Neural crest cell (in vitro differentiated cells): ENCODE measurements around the gene RILPL1. TPM values are rescaled to one million over a fixed set of nuclear protein-coding genes. Genes with fewer than 3 reads are reported as not detected.
"Not testable (repeated sequence)": the region's sequence is repeated elsewhere in the genome, so short reads cannot be mapped to it uniquely, and the experiment has no call there.

Experiments used
- DNase-seq: peaks from one replicate; pipeline ENCODE4 v3.0.0; 2021; ENCODE audit warnings: low read depth, mixed read lengths, low spot score
- H3K27ac Mint-ChIP-seq: one replicate; pipeline ENCODE4 v1.8.0; 2021; ENCODE audit warnings: mild to moderate bottlenecking, mixed read lengths; ENCODE audit not compliant: unreplicated experiment
- H3K27me3 Mint-ChIP-seq: 2 replicates; pipeline ENCODE4 v1.8.0; 2021; ENCODE audit warnings: low read depth, mild to moderate bottlenecking, mixed read lengths
- H3K36me3 Mint-ChIP-seq: 2 replicates; pipeline ENCODE4 v1.8.0; 2021; ENCODE audit warnings: low read depth, mild to moderate bottlenecking, mixed read lengths
- H3K4me1 Mint-ChIP-seq: 2 replicates; pipeline ENCODE4 v1.8.0; 2021; ENCODE audit warnings: mixed read lengths
- H3K4me3 Mint-ChIP-seq: one replicate; pipeline ENCODE4 v1.8.0; 2021; ENCODE audit warnings: mild to moderate bottlenecking, mixed read lengths
- H3K9me3 Mint-ChIP-seq: 2 replicates; pipeline ENCODE4 v1.8.0; 2021; ENCODE audit warnings: mixed read lengths
- long read RNA-seq: library from polyadenylated mRNA; unstranded; transcript quantifications from one replicate; pipeline ENCODE4 v2.0.0, GENCODE V29; 2020
- total RNA-seq: library from RNA; stranded (reverse); gene quantifications from 2 replicates; pipeline ENCODE4 v1.2.1, GENCODE V29; 2021
- TF ChIP-seq, protein P1 (sequence below): fragments of 200-600 bp; sonication (generic); conservative IDR thresholded peaks from 2 replicates; pipeline ENCODE4 v1.5.0; 2021; ENCODE audit warnings: antibody characterized with exemption, mild to moderate bottlenecking

Gene RILPL1, protein sequence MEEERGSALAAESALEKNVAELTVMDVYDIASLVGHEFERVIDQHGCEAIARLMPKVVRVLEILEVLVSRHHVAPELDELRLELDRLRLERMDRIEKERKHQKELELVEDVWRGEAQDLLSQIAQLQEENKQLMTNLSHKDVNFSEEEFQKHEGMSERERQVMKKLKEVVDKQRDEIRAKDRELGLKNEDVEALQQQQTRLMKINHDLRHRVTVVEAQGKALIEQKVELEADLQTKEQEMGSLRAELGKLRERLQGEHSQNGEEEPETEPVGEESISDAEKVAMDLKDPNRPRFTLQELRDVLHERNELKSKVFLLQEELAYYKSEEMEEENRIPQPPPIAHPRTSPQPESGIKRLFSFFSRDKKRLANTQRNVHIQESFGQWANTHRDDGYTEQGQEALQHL
- 23.5 and 24.9 TPM in 2 replicates for total RNA-seq
- long read RNA-seq = 0 reads

DNA sequence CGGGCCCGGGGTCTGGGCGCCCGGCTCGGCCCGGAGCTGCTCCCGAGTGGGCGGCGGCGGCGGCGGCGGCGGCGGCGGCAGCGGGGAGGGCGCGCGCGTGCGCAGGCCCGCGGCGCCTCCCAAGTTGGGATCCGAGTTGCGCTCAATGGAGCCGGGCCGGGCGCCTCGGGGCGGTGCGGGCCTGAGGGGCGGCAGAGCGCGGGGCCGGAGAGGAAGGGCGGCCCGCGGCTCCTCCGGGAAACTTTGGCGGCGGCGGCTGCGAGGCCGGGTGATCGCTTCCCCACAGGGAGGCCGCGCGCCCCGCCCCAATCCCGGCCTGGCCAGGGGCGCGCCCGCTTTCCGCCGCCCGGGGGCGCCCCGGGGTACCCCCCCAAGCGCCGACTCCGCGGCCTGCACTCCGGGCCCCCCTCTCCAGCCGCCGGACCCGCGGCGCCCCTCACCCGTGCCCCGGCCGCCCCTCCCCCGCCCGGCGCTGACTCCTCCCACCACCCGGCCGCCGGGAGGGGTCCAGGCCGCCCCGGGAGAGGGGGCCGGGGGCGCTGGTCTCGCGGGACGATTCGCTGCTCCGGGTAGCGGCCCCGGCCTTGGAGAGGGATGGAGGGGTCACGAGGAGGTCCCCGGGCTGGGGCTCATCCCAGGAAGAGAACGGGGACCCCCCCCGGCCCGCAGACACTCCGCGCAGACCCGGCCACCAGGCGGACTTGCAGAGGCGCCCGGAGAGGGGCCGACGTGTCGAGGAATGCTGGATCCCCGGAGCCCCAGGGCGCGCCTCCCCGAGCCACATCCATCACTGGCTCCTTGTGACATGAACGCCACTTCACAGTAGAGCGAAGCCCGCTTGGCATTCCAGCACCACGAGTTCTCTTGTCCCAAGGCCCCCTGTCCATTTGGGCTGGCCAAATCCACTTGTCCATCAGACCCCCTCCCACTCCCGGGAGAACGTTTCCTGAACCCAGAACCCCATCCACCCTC, at the start of gene RILPL1:
RILPL1 (minus strand) TSS at position 48 of the 972 bp plus-strand sequence. CDS start 237 bp downstream, outside the sequence.
- TF ChIP-seq, protein P1, sequence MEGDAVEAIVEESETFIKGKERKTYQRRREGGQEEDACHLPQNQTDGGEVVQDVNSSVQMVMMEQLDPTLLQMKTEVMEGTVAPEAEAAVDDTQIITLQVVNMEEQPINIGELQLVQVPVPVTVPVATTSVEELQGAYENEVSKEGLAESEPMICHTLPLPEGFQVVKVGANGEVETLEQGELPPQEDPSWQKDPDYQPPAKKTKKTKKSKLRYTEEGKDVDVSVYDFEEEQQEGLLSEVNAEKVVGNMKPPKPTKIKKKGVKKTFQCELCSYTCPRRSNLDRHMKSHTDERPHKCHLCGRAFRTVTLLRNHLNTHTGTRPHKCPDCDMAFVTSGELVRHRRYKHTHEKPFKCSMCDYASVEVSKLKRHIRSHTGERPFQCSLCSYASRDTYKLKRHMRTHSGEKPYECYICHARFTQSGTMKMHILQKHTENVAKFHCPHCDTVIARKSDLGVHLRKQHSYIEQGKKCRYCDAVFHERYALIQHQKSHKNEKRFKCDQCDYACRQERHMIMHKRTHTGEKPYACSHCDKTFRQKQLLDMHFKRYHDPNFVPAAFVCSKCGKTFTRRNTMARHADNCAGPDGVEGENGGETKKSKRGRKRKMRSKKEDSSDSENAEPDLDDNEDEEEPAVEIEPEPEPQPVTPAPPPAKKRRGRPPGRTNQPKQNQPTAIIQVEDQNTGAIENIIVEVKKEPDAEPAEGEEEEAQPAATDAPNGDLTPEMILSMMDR = peak; percentile 56
- Mint-ChIP-seq H3K27me3 (peaks cover 2% of the 10 kb centered on the region), H3K4me3 (peak within 1 kb of the TSS; percentile 92), H3K4me1 (peaks cover 29% of the 10 kb centered on the region), H3K9me3 (no peaks in the 10 kb centered on the region), H3K36me3 (peaks cover 5% of the 10 kb centered on the region), H3K27ac (peak within 1 kb of the TSS; percentile 94)
- peak; percentile 61 for DNase-seq

GRCh38 chr12:123580772-123581171, 47.3 kb upstream of the RILPL1 start:
- Mint-ChIP-seq H3K4me3 (peak overlapping the region; percentile 34), H3K36me3 (no peaks in the 10 kb centered on the region)

DNA sequence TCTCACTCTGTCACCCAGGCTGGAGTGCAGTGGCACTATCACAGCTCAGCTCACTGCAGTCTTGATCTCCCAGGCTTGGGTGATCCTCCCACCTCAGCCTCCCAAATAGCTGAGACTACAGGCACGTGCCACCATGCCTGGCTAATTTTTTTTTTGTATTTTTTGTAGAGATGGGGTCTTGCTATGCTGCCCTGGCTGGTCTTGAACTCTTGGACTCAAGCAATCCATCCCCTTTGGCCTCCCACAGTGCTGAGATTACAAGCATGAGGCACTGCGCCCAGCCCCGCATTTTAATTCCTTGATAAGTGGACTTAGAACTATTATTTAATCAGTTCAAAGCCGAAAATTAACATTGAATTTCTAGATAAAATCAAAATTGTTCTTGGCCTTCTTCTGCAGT, 45.3 kb upstream of the RILPL1 start:
- peaks cover 10% of the 10 kb centered on the region for H3K4me1 Mint-ChIP-seq
- H3K36me3 Mint-ChIP-seq, H3K27ac Mint-ChIP-seq, H3K9me3 Mint-ChIP-seq, H3K27me3 Mint-ChIP-seq, DNase-seq, H3K4me3 Mint-ChIP-seq: not testable (repeated sequence)

More at GRCh38 chr12:123580772-123581171, 47.3 kb upstream of the RILPL1 start:
- H3K27ac Mint-ChIP-seq = no peak overlapping the region
- peaks cover 22% of the 10 kb centered on the region for H3K4me1 Mint-ChIP-seq
- TF ChIP-seq, protein P1 = no peak
- H3K27me3 Mint-ChIP-seq = no peaks in the 10 kb centered on the region
- no peaks in the 10 kb centered on the region for H3K9me3 Mint-ChIP-seq
- no peak for DNase-seq

GRCh38 chr12:123578243-123578642, 44.7 kb upstream of the RILPL1 start:
- TF ChIP-seq, protein P1 = no peak
- Mint-ChIP-seq H3K9me3 (no peaks in the 10 kb centered on the region), H3K36me3 (no peaks in the 10 kb centered on the region), H3K4me3 (no peak overlapping the region), H3K27me3 (no peaks in the 10 kb centered on the region), H3K4me1 (peaks cover 10% of the 10 kb centered on the region), H3K27ac (no peak overlapping the region)
- DNase-seq = no peak

DNA sequence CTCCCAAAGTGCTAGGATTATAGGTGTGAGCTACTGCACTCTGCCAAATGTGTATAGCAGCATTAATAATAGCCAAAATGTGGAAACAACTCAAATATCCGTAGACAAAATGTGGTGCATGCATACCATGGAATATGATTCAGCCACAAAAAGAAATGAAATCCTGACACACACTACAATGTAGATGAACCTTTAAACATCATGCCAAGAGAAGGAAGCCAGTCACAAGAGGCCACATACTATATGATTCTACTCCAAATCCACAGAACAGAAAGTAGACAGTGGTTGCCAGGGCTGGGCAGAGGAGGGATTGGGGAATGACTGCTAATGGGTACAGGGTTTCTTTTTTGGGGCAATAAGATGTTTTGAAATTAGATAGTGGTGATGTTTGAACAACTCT, 43.1 kb upstream of the RILPL1 start:
- DNase-seq = no peak
- TF ChIP-seq, protein P1 = no peak
- Mint-ChIP-seq H3K36me3 (no peaks in the 10 kb centered on the region), H3K9me3 (no peaks in the 10 kb centered on the region), H3K27me3 (no peaks in the 10 kb centered on the region), H3K27ac (no peak overlapping the region), H3K4me3 (peak overlapping the region; percentile 2), H3K4me1 (no peaks in the 10 kb centered on the region)
